Endothelial cell of umbilical vein (primary cell): ENCODE measurements around the gene CCSER2. TPM values are rescaled to one million over a fixed set of nuclear protein-coding genes. Genes with fewer than 3 reads are reported as not detected.

Experiments
- BruUV-seq: library from RNA; stranded (reverse); fragments of 400-500 nt; replicated peaks from 2 replicates; lab custom pipeline; 2021; lab: Mats Ljungman, UMichigan
- CTCF ChIA-PET: fragments of 300-600, 350-600 bp; sonication (Branson Sonifier 250); formaldehyde crosslinking; loops from one replicate; lab custom pipeline; 2021; ENCODE audit warnings: antibody characterized with exemption, inconsistent platforms; lab: Charles Lee
- POLR2A ChIA-PET: fragments of 300-600, 350-600 bp; sonication (Branson Sonifier 250); formaldehyde crosslinking; loops from one replicate; lab custom pipeline; 2021; ENCODE audit warnings: antibody characterized with exemption, inconsistent platforms; lab: Charles Lee
- DNase-seq: peaks from one replicate; pipeline ENCODE4 v3.0.0-alpha.2; 2011; ENCODE audit warnings: low read depth, low spot score
- FAIRE-seq: peaks from 2 replicates; lab custom pipeline; 2011; peaks lifted over from hg19 to GRCh38; lab: Jason Lieb, UNC
- H2AFZ ChIP-seq: 2 replicates; pipeline ENCODE4 v1.6.0; 2012; ENCODE audit warnings: low read depth, low read length, control low read depth, inconsistent platforms
- H3K27ac ChIP-seq: 2 replicates; pipeline ENCODE4 v1.5.1; 2011; ENCODE audit warnings: low read depth, mild to moderate bottlenecking, control low read depth, low read length, moderate library complexity; ENCODE audit not compliant: insufficient read depth
- H3K27me3 ChIP-seq, 2 experiments: 2 replicates each; pipeline versions ENCODE4 v1.6.0 to v1.6.1; 2011; ENCODE audit warnings: low read length in 2 of 2, mixed read lengths in 1 of 2; ENCODE audit not compliant: control insufficient read depth in 2 of 2, insufficient read depth in 2 of 2
- H3K36me3 ChIP-seq, 2 experiments: 2 replicates in 1 of 2; 3 replicates in 1 of 2; pipeline ENCODE4 v1.5.1; 2011; ENCODE audit warnings: low read length in 2 of 2, mild to moderate bottlenecking in 1 of 2, moderate library complexity in 1 of 2; ENCODE audit not compliant: control insufficient read depth in 2 of 2, insufficient read depth in 2 of 2; ENCODE audit errors: extremely low read depth in 1 of 2
- H3K4me1 ChIP-seq: 3 replicates; pipeline ENCODE4 v1.5.1; 2011; ENCODE audit warnings: mild to moderate bottlenecking, low read length; ENCODE audit not compliant: control insufficient read depth, insufficient read depth; ENCODE audit errors: extremely low read depth
- H3K4me2 ChIP-seq: 2 replicates; pipeline ENCODE4 v1.6.1; 2011; ENCODE audit warnings: low read length, control low read depth, mixed read lengths; ENCODE audit not compliant: insufficient read depth
- H3K4me3 ChIP-seq, 3 experiments: fragments of 200-600 bp in 1 of 3; sonication (generic), shearing (Covaris generic) in 1 of 3; replicated peaks in 1 of 3; 2 replicates each; pipeline ENCODE4 v1.5.1; 2011 to 2016; ENCODE audit warnings: control low read depth in 3 of 3, low read length in 3 of 3, mild to moderate bottlenecking in 2 of 3, inconsistent platforms in 1 of 3, low read depth in 1 of 3, moderate library complexity in 1 of 3; ENCODE audit not compliant: insufficient read depth in 1 of 3
- H3K79me2 ChIP-seq: 2 replicates; pipeline ENCODE4 v1.6.0; 2012; ENCODE audit warnings: low read length, inconsistent platforms; ENCODE audit not compliant: control insufficient read depth, insufficient read depth
- H3K9ac ChIP-seq: replicated peaks from 2 replicates; pipeline ENCODE3; 2011; ENCODE audit warnings: low read length, control low read depth; ENCODE audit not compliant: insufficient read depth; ENCODE audit errors: extremely low read depth
- H3K9me1 ChIP-seq: replicated peaks from 3 replicates; pipeline ENCODE4 v1.6.0; 2011; ENCODE audit warnings: mild to moderate bottlenecking, low read length; ENCODE audit not compliant: control insufficient read depth, insufficient read depth; ENCODE audit errors: extremely low read depth
- H3K9me3 ChIP-seq: replicated peaks from 2 replicates; pipeline ENCODE4 v1.5.1; 2012; ENCODE audit warnings: low read length, inconsistent platforms; ENCODE audit not compliant: control insufficient read depth, insufficient read depth
- H4K20me1 ChIP-seq: replicated peaks from 2 replicates; pipeline ENCODE3; 2011; ENCODE audit warnings: mild to moderate bottlenecking, low read length; ENCODE audit not compliant: control insufficient read depth, insufficient read depth; ENCODE audit errors: extremely low read depth
- CTCF ChIP-seq, 2 donors: IDR thresholded peaks; 1 replicate in 1 of 2; 2 replicates in 1 of 2; pipeline ENCODE4 v1.5.1; 2011; ENCODE audit warnings: low read length in 2 of 2, mild to moderate bottlenecking in 2 of 2, moderate library complexity in 2 of 2, control low read depth in 1 of 2, inconsistent platforms in 1 of 2, low read depth in 1 of 2; ENCODE audit not compliant: insufficient read depth in 1 of 2; ENCODE audit errors: extremely low read depth in 1 of 2
- FOS ChIP-seq: IDR thresholded peaks from 2 replicates; pipeline ENCODE4 v1.6.1; 2011; ENCODE audit warnings: mild to moderate bottlenecking, low read length, moderate library complexity, borderline replicate concordance; ENCODE audit not compliant: insufficient read depth
- GATA2 ChIP-seq: IDR thresholded peaks from 2 replicates; pipeline ENCODE4 v1.7.0; 2011; ENCODE audit warnings: low read depth, mild to moderate bottlenecking, moderate library complexity, mixed read lengths, low read length; ENCODE audit not compliant: insufficient read length, insufficient read depth
- JUN ChIP-seq: IDR thresholded peaks from 2 replicates; pipeline ENCODE4 v1.6.1; 2011; ENCODE audit warnings: borderline replicate concordance, low read depth; ENCODE audit not compliant: insufficient read length, insufficient read depth
- MAX ChIP-seq: IDR thresholded peaks from 2 replicates; pipeline ENCODE4 v1.6.1; 2011; ENCODE audit not compliant: insufficient read depth, insufficient read length
- POLR2A ChIP-seq: IDR thresholded peaks from 2 replicates; pipeline ENCODE4 v1.6.1; 2012; ENCODE audit warnings: low read depth, mild to moderate bottlenecking, control low read depth, low read length
- dilution Hi-C: fragments of 300-500 bp; cut with MboI; formaldehyde crosslinking; loops from one replicate; pipeline ENCODE4 v1.15.0; 2019; ENCODE audit warnings: low sequenced_read_pairs; ENCODE audit not compliant: extremely low pct_ligation_motif_present
- intact Hi-C: fragments of 100-400 bp; cut with micrococcal nuclease; formaldehyde crosslinking; loops from one replicate; pipeline ENCODE4 v1.10.0; 2022
- polyA plus RNA-seq, 4 experiments: library from polyadenylated mRNA; depleted of rRNA in 3 of 4; stranded (reverse) in 3 of 4; unstranded in 1 of 4; fragments of >200 nt; gene quantifications; 2 replicates each; pipeline versions ENCODE4 v1.2.1 to v1.2.3, GENCODE V29; 2011 to 2012; ENCODE audit warnings: missing spikeins in 1 of 4
- total RNA-seq: library from RNA; stranded (reverse); gene quantifications from 2 replicates; pipeline ENCODE4 v1.2.3, GENCODE V29; 2021

The CCSER2 gene
- total and polyA plus RNA-seq, 2 donors (not counting 3 experiments of a cell fraction or from before 2014, with no cell fraction given) = 14.5 to 49.3 TPM

- FAIRE-seq = no peak
- Histone ChIP-seq H3K27ac (no peak overlapping the region), H4K20me1 (no peaks in the 10 kb centered on the region), H3K27me3 (no peaks in the 10 kb centered on the region), H3K9ac (no peak overlapping the region), H3K4me3 (no peak overlapping the region), H2AFZ (no peak overlapping the region), H3K9me3 (no peaks in the 10 kb centered on the region), H3K79me2 (peaks cover 5% of the 10 kb centered on the region), H3K9me1 (no peaks in the 10 kb centered on the region), H3K4me2 (no peak overlapping the region), H3K4me1 (peaks cover 12% of the 10 kb centered on the region), H3K36me3 (no peaks in the 10 kb centered on the region)
- CTCF ChIA-PET = interaction anchor here (1.2 to 2.2 kb wide), 2 partner anchors 15 to 44 kb away, joined by 3 to 6 read pairs; no protein-coding TSS in a partner anchor
- no peak for TF ChIP-seq FOS
- no peak for TF ChIP-seq POLR2A
- no peak for TF ChIP-seq JUN
- TF ChIP-seq MAX = no peak
- TF ChIP-seq GATA2 = no peak
- no peak for TF ChIP-seq CTCF (IDR thresholded peaks at IDR 0.05; ENCODE audit: extremely low read depth in 1 of 2, insufficient read depth in 1 of 2, low read depth in 1 of 2, low read length in 2 of 2)
- BruUV-seq = no TSS peak
- POLR2A ChIA-PET = no interaction called here
- no peak for DNase-seq
- dilution Hi-C loops = no loop called here
- intact Hi-C loops = no loop called here
Observed at GRCh38 chr10:84493361-84493760, 165.0 kb downstream of the CCSER2 start.
